Endothelial cell of umbilical vein (primary cell): Measurements from ENCODE around the gene TDRD7. TPM values are rescaled to one million over a fixed set of nuclear protein-coding genes. Genes with fewer than 3 reads are reported as not detected.

ENCODE experiments used
- BruUV-seq: library from RNA; stranded (reverse); fragments of 400-500 nt; replicated peaks from 2 replicates; lab custom pipeline; 2021; lab: Mats Ljungman, UMichigan
- CTCF ChIA-PET: fragments of 300-600, 350-600 bp; sonication (Branson Sonifier 250); formaldehyde crosslinking; loops from one replicate; lab custom pipeline; 2021; ENCODE audit warnings: antibody characterized with exemption, inconsistent platforms; lab: Charles Lee
- POLR2A ChIA-PET: fragments of 300-600, 350-600 bp; sonication (Branson Sonifier 250); formaldehyde crosslinking; loops from one replicate; lab custom pipeline; 2021; ENCODE audit warnings: antibody characterized with exemption, inconsistent platforms; lab: Charles Lee
- DNase-seq: peaks from one replicate; pipeline ENCODE4 v3.0.0-alpha.2; 2011; ENCODE audit warnings: low read depth, low spot score
- FAIRE-seq: peaks from 2 replicates; lab custom pipeline; 2011; peaks lifted over from hg19 to GRCh38; lab: Jason Lieb, UNC
- H2AFZ ChIP-seq: 2 replicates; pipeline ENCODE4 v1.6.0; 2012; ENCODE audit warnings: low read depth, low read length, control low read depth, inconsistent platforms
- H3K27ac ChIP-seq: 2 replicates; pipeline ENCODE4 v1.5.1; 2011; ENCODE audit warnings: low read depth, mild to moderate bottlenecking, control low read depth, low read length, moderate library complexity; ENCODE audit not compliant: insufficient read depth
- H3K27me3 ChIP-seq, 2 experiments: 2 replicates each; pipeline versions ENCODE4 v1.6.0 to v1.6.1; 2011; ENCODE audit warnings: low read length in 2 of 2, mixed read lengths in 1 of 2; ENCODE audit not compliant: control insufficient read depth in 2 of 2, insufficient read depth in 2 of 2
- H3K36me3 ChIP-seq, 2 experiments: 2 replicates in 1 of 2; 3 replicates in 1 of 2; pipeline ENCODE4 v1.5.1; 2011; ENCODE audit warnings: low read length in 2 of 2, mild to moderate bottlenecking in 1 of 2, moderate library complexity in 1 of 2; ENCODE audit not compliant: control insufficient read depth in 2 of 2, insufficient read depth in 2 of 2; ENCODE audit errors: extremely low read depth in 1 of 2
- H3K4me1 ChIP-seq: 3 replicates; pipeline ENCODE4 v1.5.1; 2011; ENCODE audit warnings: mild to moderate bottlenecking, low read length; ENCODE audit not compliant: control insufficient read depth, insufficient read depth; ENCODE audit errors: extremely low read depth
- H3K4me2 ChIP-seq: 2 replicates; pipeline ENCODE4 v1.6.1; 2011; ENCODE audit warnings: low read length, control low read depth, mixed read lengths; ENCODE audit not compliant: insufficient read depth
- H3K4me3 ChIP-seq, 3 experiments: fragments of 200-600 bp in 1 of 3; sonication (generic), shearing (Covaris generic) in 1 of 3; replicated peaks in 1 of 3; 2 replicates each; pipeline ENCODE4 v1.5.1; 2011 to 2016; ENCODE audit warnings: control low read depth in 3 of 3, low read length in 3 of 3, mild to moderate bottlenecking in 2 of 3, inconsistent platforms in 1 of 3, low read depth in 1 of 3, moderate library complexity in 1 of 3; ENCODE audit not compliant: insufficient read depth in 1 of 3
- H3K79me2 ChIP-seq: 2 replicates; pipeline ENCODE4 v1.6.0; 2012; ENCODE audit warnings: low read length, inconsistent platforms; ENCODE audit not compliant: control insufficient read depth, insufficient read depth
- H3K9ac ChIP-seq: replicated peaks from 2 replicates; pipeline ENCODE3; 2011; ENCODE audit warnings: low read length, control low read depth; ENCODE audit not compliant: insufficient read depth; ENCODE audit errors: extremely low read depth
- H3K9me1 ChIP-seq: replicated peaks from 3 replicates; pipeline ENCODE4 v1.6.0; 2011; ENCODE audit warnings: mild to moderate bottlenecking, low read length; ENCODE audit not compliant: control insufficient read depth, insufficient read depth; ENCODE audit errors: extremely low read depth
- H3K9me3 ChIP-seq: replicated peaks from 2 replicates; pipeline ENCODE4 v1.5.1; 2012; ENCODE audit warnings: low read length, inconsistent platforms; ENCODE audit not compliant: control insufficient read depth, insufficient read depth
- H4K20me1 ChIP-seq: replicated peaks from 2 replicates; pipeline ENCODE3; 2011; ENCODE audit warnings: mild to moderate bottlenecking, low read length; ENCODE audit not compliant: control insufficient read depth, insufficient read depth; ENCODE audit errors: extremely low read depth
- CTCF ChIP-seq, 2 donors: IDR thresholded peaks; 1 replicate in 1 of 2; 2 replicates in 1 of 2; pipeline ENCODE4 v1.5.1; 2011; ENCODE audit warnings: low read length in 2 of 2, mild to moderate bottlenecking in 2 of 2, moderate library complexity in 2 of 2, control low read depth in 1 of 2, inconsistent platforms in 1 of 2, low read depth in 1 of 2; ENCODE audit not compliant: insufficient read depth in 1 of 2; ENCODE audit errors: extremely low read depth in 1 of 2
- EZH2 ChIP-seq: IDR thresholded peaks from 2 replicates; pipeline ENCODE4 v1.6.1; 2012; ENCODE audit warnings: borderline replicate concordance, low read depth, mild to moderate bottlenecking, moderate library complexity, low read length, inconsistent platforms; ENCODE audit not compliant: severe bottlenecking
- FOS ChIP-seq: IDR thresholded peaks from 2 replicates; pipeline ENCODE4 v1.6.1; 2011; ENCODE audit warnings: mild to moderate bottlenecking, low read length, moderate library complexity, borderline replicate concordance; ENCODE audit not compliant: insufficient read depth
- GATA2 ChIP-seq: IDR thresholded peaks from 2 replicates; pipeline ENCODE4 v1.7.0; 2011; ENCODE audit warnings: low read depth, mild to moderate bottlenecking, moderate library complexity, mixed read lengths, low read length; ENCODE audit not compliant: insufficient read length, insufficient read depth
- JUN ChIP-seq: IDR thresholded peaks from 2 replicates; pipeline ENCODE4 v1.6.1; 2011; ENCODE audit warnings: borderline replicate concordance, low read depth; ENCODE audit not compliant: insufficient read length, insufficient read depth
- MAX ChIP-seq: IDR thresholded peaks from 2 replicates; pipeline ENCODE4 v1.6.1; 2011; ENCODE audit not compliant: insufficient read depth, insufficient read length
- MYC ChIP-seq: IDR thresholded peaks from one replicate; pipeline ENCODE4 v1.6.1; 2011; ENCODE audit warnings: mild to moderate bottlenecking, low read depth, low read length
- POLR2A ChIP-seq: IDR thresholded peaks from 2 replicates; pipeline ENCODE4 v1.6.1; 2012; ENCODE audit warnings: low read depth, mild to moderate bottlenecking, control low read depth, low read length
- POLR2AphosphoS5 ChIP-seq: IDR thresholded peaks from 2 replicates; pipeline ENCODE4 v1.6.1; 2012; ENCODE audit warnings: low read depth, mild to moderate bottlenecking, control low read depth, low read length, moderate library complexity; ENCODE audit not compliant: insufficient read depth
- dilution Hi-C: fragments of 300-500 bp; cut with MboI; formaldehyde crosslinking; loops from one replicate; pipeline ENCODE4 v1.15.0; 2019; ENCODE audit warnings: low sequenced_read_pairs; ENCODE audit not compliant: extremely low pct_ligation_motif_present
- intact Hi-C: fragments of 100-400 bp; cut with micrococcal nuclease; formaldehyde crosslinking; loops from one replicate; pipeline ENCODE4 v1.10.0; 2022
- polyA plus RNA-seq, 4 experiments: library from polyadenylated mRNA; depleted of rRNA in 3 of 4; stranded (reverse) in 3 of 4; unstranded in 1 of 4; fragments of >200 nt; gene quantifications; 2 replicates each; pipeline versions ENCODE4 v1.2.1 to v1.2.3, GENCODE V29; 2011 to 2012; ENCODE audit warnings: missing spikeins in 1 of 4
- total RNA-seq: library from RNA; stranded (reverse); gene quantifications from 2 replicates; pipeline ENCODE4 v1.2.3, GENCODE V29; 2021

Gene TDRD7
- total and polyA plus RNA-seq, 2 donors (not counting 3 experiments of a cell fraction or from before 2014, with no cell fraction given), result 4.9 to 11.5 TPM

DNA sequence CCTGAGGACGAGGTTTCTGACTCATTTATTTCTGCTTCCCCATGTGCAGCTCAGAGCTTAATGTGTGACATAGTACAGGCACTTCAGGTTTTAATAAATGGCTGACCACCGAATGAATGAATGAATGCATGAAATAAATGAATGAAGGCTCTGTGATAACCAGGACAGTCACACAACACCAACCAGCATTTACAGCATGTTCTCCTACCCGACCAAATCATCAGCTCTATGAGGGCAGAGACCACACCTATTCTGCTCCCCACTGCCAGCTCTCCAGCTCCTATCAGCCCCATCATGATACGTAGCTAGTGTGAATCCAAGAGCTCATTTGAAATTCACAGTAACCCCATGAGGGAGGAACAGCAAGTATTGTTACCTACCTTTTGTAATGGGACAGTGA lies 94.4 kb downstream of the TDRD7 start:
- CTCF ChIA-PET, result interaction anchor here (1.0 to 2.9 kb wide), 4 partner anchors 10 to 109 kb away, joined by 4 to 14 read pairs (median 6); no protein-coding TSS in a partner anchor
- POLR2A ChIA-PET, result interaction anchor here (0.9 kb wide), 1 partner anchor 85 kb away, joined by 3 read pairs; no protein-coding TSS in a partner anchor

More for the DNA sequence above, 94.4 kb downstream of the TDRD7 start:
- DNase-seq (no peak), FAIRE-seq (no peak)
- Histone ChIP-seq H3K9me1 (no peaks in the 10 kb centered on the region), H3K79me2 (no peaks in the 10 kb centered on the region), H2AFZ (no peak overlapping the region), H4K20me1 (no peaks in the 10 kb centered on the region), H3K4me2 (no peak overlapping the region), H3K27me3 (peaks cover 41 to 56% of the 10 kb centered on the region in 2 experiments), H3K9ac (no peak overlapping the region), H3K4me1 (peaks cover 11% of the 10 kb centered on the region), H3K4me3 (no peak overlapping the region), H3K27ac (no peak overlapping the region), H3K36me3 (no peaks in the 10 kb centered on the region), H3K9me3 (no peaks in the 10 kb centered on the region)
- dilution Hi-C loops, result no loop called here
- intact Hi-C loops, result no loop called here
- no TSS peak for BruUV-seq
- no peak for TF ChIP-seq JUN
- no peak for TF ChIP-seq GATA2
- TF ChIP-seq MYC, result no peak
- TF ChIP-seq POLR2AphosphoS5, result no peak
- no peak for TF ChIP-seq EZH2
- TF ChIP-seq MAX, result no peak
- no peak for TF ChIP-seq FOS
- TF ChIP-seq CTCF (IDR thresholded peaks at IDR 0.05; ENCODE audit: extremely low read depth in 1 of 2, insufficient read depth in 1 of 2, low read depth in 1 of 2, low read length in 2 of 2), result no peak
- no peak for TF ChIP-seq POLR2A
